Measurements from ENCODE around the gene SPACA7.

SPACA7 gene

GRCh38 chr13:112445411-112446271 is 69.5 kb downstream of the SPACA7 start:
- TF ChIP-seq CTCF (IDR thresholded peaks at IDR 0.05), result no peak
- no peak for DNase-seq
- Mint-ChIP-seq H3K4me3 (no peak overlapping the region), H3K27me3 (ENCODE audit: low read depth, poor library complexity) (peaks cover 46% of the 10 kb centered on the region), H3K9me3 (no peaks in the 10 kb centered on the region), H3K36me3 (ENCODE audit: low read depth) (no peaks in the 10 kb centered on the region), H3K4me1 (peaks cover 11% of the 10 kb centered on the region), H3K27ac (no peak overlapping the region)

GRCh38 chr13:112446347-112446861 is 70.2 kb downstream of the SPACA7 start:
- Mint-ChIP-seq H3K4me3 (no peak overlapping the region), H3K27me3 (ENCODE audit: low read depth, poor library complexity) (peaks cover 48% of the 10 kb centered on the region), H3K4me1 (peaks cover 18% of the 10 kb centered on the region), H3K27ac (no peak overlapping the region), H3K36me3 (ENCODE audit: low read depth) (no peaks in the 10 kb centered on the region), H3K9me3 (no peaks in the 10 kb centered on the region)
- DNase-seq, result no peak
- no peak for TF ChIP-seq CTCF (IDR thresholded peaks at IDR 0.05)

GRCh38 chr13:112446867-112447266 is 70.7 kb downstream of the SPACA7 start:
- no peak for TF ChIP-seq CTCF (IDR thresholded peaks at IDR 0.05)
- no peak for DNase-seq
- no peaks in the 10 kb centered on the region for H3K36me3 Mint-ChIP-seq (ENCODE audit: low read depth)
- H3K4me3 Mint-ChIP-seq, result no peak overlapping the region
- H3K27me3 Mint-ChIP-seq (ENCODE audit: low read depth, poor library complexity), result peaks cover 48% of the 10 kb centered on the region
- peaks cover 18% of the 10 kb centered on the region for H3K4me1 Mint-ChIP-seq
- no peaks in the 10 kb centered on the region for H3K9me3 Mint-ChIP-seq
- H3K27ac Mint-ChIP-seq, result no peak overlapping the region

- Mint-ChIP-seq H3K4me1 (peaks cover 18% of the 10 kb centered on the region), H3K27me3 (ENCODE audit: low read depth, poor library complexity) (peaks cover 48% of the 10 kb centered on the region), H3K4me3 (no peak overlapping the region), H3K36me3 (ENCODE audit: low read depth) (no peaks in the 10 kb centered on the region), H3K27ac (no peak overlapping the region), H3K9me3 (no peaks in the 10 kb centered on the region)
- no peak for DNase-seq
- TF ChIP-seq CTCF (IDR thresholded peaks at IDR 0.05), result no peak
Measured at GRCh38 chr13:112447306-112447705, 71.2 kb downstream of the SPACA7 start.

GRCh38 chr13:112447761-112448603 is 71.8 kb downstream of the SPACA7 start:
- Mint-ChIP-seq H3K4me1 (peaks cover 18% of the 10 kb centered on the region), H3K4me3 (no peak overlapping the region), H3K27ac (no peak overlapping the region), H3K9me3 (no peaks in the 10 kb centered on the region), H3K27me3 (ENCODE audit: low read depth, poor library complexity) (peaks cover 45% of the 10 kb centered on the region), H3K36me3 (ENCODE audit: low read depth) (no peaks in the 10 kb centered on the region)
- DNase-seq, result no peak
- no peak for TF ChIP-seq CTCF (IDR thresholded peaks at IDR 0.05)
